Measurements from ENCODE around the gene SLC30A9.

Gene SLC30A9

GRCh38 chr4:41990365-41991111 is at the start of gene SLC30A9:
TSS of gene SLC30A9 (plus strand) at chr4:41990530. CDS start at chr4:41990652, 122 bp downstream.
- DNase-seq (ENCODE audit: low read depth in 2 of 2) = peak; percentile 85 to 88

- DNase-seq (ENCODE audit: low read depth in 2 of 2) = no peak
Observed at GRCh38 chr4:41940834-41941233, 49.5 kb upstream of the SLC30A9 start.

GRCh38 chr4:41943506-41943905 is 46.8 kb upstream of the SLC30A9 start:
- DNase-seq (ENCODE audit: low read depth in 2 of 2) = no peak

- DNase-seq (ENCODE audit: low read depth in 2 of 2) = no peak
Observed at GRCh38 chr4:41944089-41944488, 46.2 kb upstream of the SLC30A9 start.

GRCh38 chr4:41949531-41949930 is 40.8 kb upstream of the SLC30A9 start:
- DNase-seq (ENCODE audit: low read depth in 2 of 2) = no peak

- DNase-seq (ENCODE audit: low read depth in 2 of 2) = no peak
Observed at GRCh38 chr4:41957634-41958033, 32.7 kb upstream of the SLC30A9 start.

GRCh38 chr4:41963105-41963504 is 27.2 kb upstream of the SLC30A9 start:
- no peak for DNase-seq (ENCODE audit: low read depth in 2 of 2)

GRCh38 chr4:41964401-41964800 is 25.9 kb upstream of the SLC30A9 start:
- DNase-seq (ENCODE audit: low read depth in 2 of 2) = no peak

GRCh38 chr4:41967392-41967791 is 22.9 kb upstream of the SLC30A9 start:
- DNase-seq (ENCODE audit: low read depth in 2 of 2) = no peak

GRCh38 chr4:41969671-41970070 is 20.7 kb upstream of the SLC30A9 start:
- no peak for DNase-seq (ENCODE audit: low read depth in 2 of 2)

GRCh38 chr4:41975341-41975740 is 15.0 kb upstream of the SLC30A9 start:
- DNase-seq (ENCODE audit: low read depth in 2 of 2) = no peak

GRCh38 chr4:41976775-41977516 is 13.4 kb upstream of the SLC30A9 start:
- no peak for DNase-seq (ENCODE audit: low read depth in 2 of 2)

GRCh38 chr4:41977709-41978108 is 12.6 kb upstream of the SLC30A9 start:
- DNase-seq (ENCODE audit: low read depth in 2 of 2) = no peak

- DNase-seq (ENCODE audit: low read depth in 2 of 2) = no peak
Observed at GRCh38 chr4:41981456-41981855, 8.9 kb upstream of the SLC30A9 start, which contains the start of gene DCAF4L1. TSS of gene DCAF4L1 (plus strand) at chr4:41981756. CDS start at chr4:41981793, 37 bp downstream.

GRCh38 chr4:41982716-41983115 is 7.6 kb upstream of the SLC30A9 start:
- no peak for DNase-seq (ENCODE audit: low read depth in 2 of 2)

- DNase-seq (ENCODE audit: low read depth in 2 of 2) = no peak
Observed at GRCh38 chr4:41985151-41985550, 5.2 kb upstream of the SLC30A9 start.

- no peak for DNase-seq (ENCODE audit: low read depth in 2 of 2)
Observed at GRCh38 chr4:41989994-41990364, 351 bp upstream of the SLC30A9 start.

GRCh38 chr4:41991916-41992767 is 1.8 kb downstream of the SLC30A9 start:
- no peak for DNase-seq (ENCODE audit: low read depth in 2 of 2)

GRCh38 chr4:41992967-41993857 is 2.9 kb downstream of the SLC30A9 start:
- DNase-seq (ENCODE audit: low read depth in 2 of 2) = no peak

GRCh38 chr4:41994461-41994985 is 4.2 kb downstream of the SLC30A9 start:
- no peak for DNase-seq (ENCODE audit: low read depth in 2 of 2)

GRCh38 chr4:41998019-41998418 is 7.7 kb downstream of the SLC30A9 start:
- no peak for DNase-seq (ENCODE audit: low read depth in 2 of 2)
